Activated naive CD4-positive, alpha-beta T cell treated with anti-CD3 and anti-CD28 coated beads, Interleukin-2, amount 50 U/mL, for 72 hours (primary cell): Measurements from ENCODE around the gene F11. TPM values are rescaled to one million over a fixed set of nuclear protein-coding genes. Genes with fewer than 3 reads are reported as not detected.
"Not testable (repeated sequence)": the region's sequence is repeated elsewhere in the genome, so short reads cannot be mapped to it uniquely, and the experiment has no call there.

Experiments
- ATAC-seq, 2 donors: fragments of 150-1000 bp; cut with Tn5 transposase; 2 replicates each; pipeline ENCODE4 v1.10.0; 2021; ENCODE audit warnings: mild to moderate bottlenecking in 2 of 2, moderate library complexity in 2 of 2
- DNase-seq, 2 donors: peaks; one replicate each; pipeline ENCODE4 v3.0.0; 2021 to 2022; ENCODE audit warnings: low spot score in 2 of 2
- H3K27ac Mint-ChIP-seq, 2 donors: one replicate each; pipeline ENCODE4 v1.8.0; 2022; ENCODE audit warnings: mild to moderate bottlenecking in 2 of 2, mixed read lengths in 2 of 2
- H3K36me3 Mint-ChIP-seq, 2 donors: one replicate each; pipeline ENCODE4 v1.8.0; 2022; ENCODE audit warnings: mixed read lengths in 2 of 2
- H3K9me3 Mint-ChIP-seq, 2 donors: one replicate each; pipeline ENCODE4 v1.8.0; 2022; ENCODE audit warnings: mixed read lengths in 2 of 2
- total RNA-seq, 2 donors: library from RNA; stranded (reverse); gene quantifications; one replicate each; pipeline ENCODE4 v1.2.3, GENCODE V29; 2022

The F11 gene
- total RNA-seq, 2 donors from 2014 or later: not detected

DNA sequence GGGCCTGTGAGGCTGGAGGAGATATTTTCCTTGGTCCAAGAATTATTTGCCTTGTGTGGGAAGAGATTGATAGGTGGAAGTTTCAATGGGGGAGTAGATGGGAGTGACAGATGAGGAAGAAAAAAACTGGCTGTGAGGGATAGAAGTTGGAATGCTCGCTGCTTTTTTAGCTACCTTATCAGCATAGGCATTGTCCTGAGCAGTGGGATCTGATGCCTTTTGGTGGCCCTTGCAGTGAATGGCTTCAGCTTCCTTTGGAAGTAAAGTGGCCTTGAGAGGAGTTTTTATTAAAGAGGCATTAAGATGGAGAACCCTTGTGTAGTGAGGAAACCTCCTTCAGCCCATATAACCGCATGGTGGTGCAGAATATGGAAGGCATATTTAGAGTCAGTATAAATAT, 22.7 kb upstream of the F11 start:
- ATAC-seq (no peak), DNase-seq (no peak)
- Mint-ChIP-seq H3K36me3 (peaks cover 9 to 11% of the 10 kb centered on the region in 2 donors), H3K9me3 (peaks cover 8 to 12% of the 10 kb centered on the region in 2 donors), H3K27ac (no peak overlapping the region)

GRCh38 chr4:186244835-186245234, 21.2 kb upstream of the F11 start:
- no peak overlapping the region for H3K27ac Mint-ChIP-seq
- ATAC-seq: no peak
- peaks cover 8 to 12% of the 10 kb centered on the region in 2 donors for H3K9me3 Mint-ChIP-seq
- H3K36me3 Mint-ChIP-seq: peaks cover 9 to 11% of the 10 kb centered on the region in 2 donors
- DNase-seq: no peak

DNA sequence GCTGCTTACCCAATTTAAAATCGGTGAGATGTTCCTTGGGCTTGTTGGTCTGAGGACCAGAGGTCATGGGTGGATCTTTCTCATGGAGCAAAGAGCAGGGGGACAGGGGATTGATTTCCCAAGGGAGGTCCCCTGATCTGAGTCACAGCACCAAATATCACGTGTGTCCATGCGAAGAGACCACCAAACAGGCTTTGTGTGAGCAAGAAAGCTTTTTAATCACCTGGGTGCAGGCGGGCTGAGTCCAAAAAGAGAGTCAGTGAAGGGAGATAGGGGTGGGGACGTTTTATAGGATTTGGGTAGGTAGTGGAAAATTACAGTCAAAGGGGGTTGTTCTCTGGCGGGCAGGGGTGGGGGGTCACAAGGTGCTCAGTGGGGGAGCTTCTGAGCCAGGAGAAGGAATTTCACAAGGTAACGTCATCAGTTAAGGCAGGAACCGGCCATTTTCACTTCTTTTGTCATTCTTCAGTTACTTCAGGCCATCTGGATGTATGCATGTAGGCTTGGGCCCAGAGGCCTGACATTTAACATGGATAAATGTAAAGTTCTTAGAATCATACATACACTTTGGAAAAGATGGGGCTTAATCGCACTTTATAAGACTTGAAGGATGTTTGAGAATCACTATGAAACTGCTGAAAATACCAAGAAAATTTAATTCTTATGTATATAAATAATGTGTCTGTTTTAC, 18.8 kb upstream of the F11 start:
- peaks cover 9 to 16% of the 10 kb centered on the region in 2 donors for H3K36me3 Mint-ChIP-seq
- not testable (repeated sequence) for ATAC-seq, DNase-seq, H3K27ac Mint-ChIP-seq
- peaks cover 8 to 12% of the 10 kb centered on the region in 2 donors for H3K9me3 Mint-ChIP-seq

- ATAC-seq (peak in 1 of 2 donors; percentile 26), DNase-seq (no peak)
- Mint-ChIP-seq H3K9me3 (peaks cover 8 to 12% of the 10 kb centered on the region in 2 donors), H3K36me3 (peaks cover 9 to 17% of the 10 kb centered on the region in 2 donors), H3K27ac (no peak overlapping the region)
These were observed 17.3 kb upstream of the F11 start for GRCh38 chr4:186248643-186249042.

DNA sequence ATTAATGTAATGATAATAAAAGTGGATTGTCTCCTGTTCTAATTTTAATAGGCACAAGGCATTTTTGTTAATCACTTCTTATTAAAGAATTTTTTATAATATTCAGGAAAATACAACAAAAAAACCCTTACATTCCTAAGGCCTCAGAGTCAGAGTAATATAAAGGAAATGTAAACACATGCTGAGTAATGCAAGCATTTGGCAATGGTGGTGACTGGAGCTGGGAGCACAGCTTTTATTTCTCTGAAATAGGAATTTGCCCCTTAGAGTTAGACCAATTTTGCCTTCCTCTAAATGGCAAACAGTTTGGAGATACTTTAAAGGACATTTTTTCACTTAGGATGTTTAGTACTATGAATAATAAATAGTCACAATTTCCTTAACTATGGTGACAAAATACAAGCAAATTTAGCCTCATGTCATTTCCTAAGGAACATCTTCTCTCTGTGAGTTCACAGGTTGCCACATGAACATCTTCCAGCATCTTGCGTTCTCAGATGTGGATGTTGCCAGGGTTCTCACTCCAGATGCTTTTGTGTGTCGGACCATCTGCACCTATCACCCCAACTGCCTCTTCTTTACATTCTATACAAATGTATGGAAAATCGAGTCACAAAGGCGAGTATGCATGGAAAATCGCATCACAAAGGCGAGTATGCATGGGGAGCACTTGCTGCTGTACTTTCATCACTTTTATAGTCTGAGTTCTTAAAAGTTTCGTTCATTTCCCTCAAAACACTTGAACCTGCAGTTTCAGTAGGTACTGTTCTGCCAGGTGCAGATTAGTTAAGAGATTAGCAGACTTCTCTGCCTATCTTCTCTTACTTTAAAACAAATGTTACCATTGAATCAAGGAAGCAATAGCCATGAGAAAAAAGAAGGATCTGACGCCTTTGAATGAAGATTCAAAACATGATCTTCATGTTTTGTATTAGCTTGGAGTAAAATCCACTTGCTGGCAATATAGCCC, 15.9 kb upstream of the F11 start:
- no peak for DNase-seq
- Mint-ChIP-seq H3K9me3 (peaks cover 8 to 12% of the 10 kb centered on the region in 2 donors), H3K36me3 (peaks cover 9 to 17% of the 10 kb centered on the region in 2 donors), H3K27ac (no peak overlapping the region)
- no peak for ATAC-seq

DNA sequence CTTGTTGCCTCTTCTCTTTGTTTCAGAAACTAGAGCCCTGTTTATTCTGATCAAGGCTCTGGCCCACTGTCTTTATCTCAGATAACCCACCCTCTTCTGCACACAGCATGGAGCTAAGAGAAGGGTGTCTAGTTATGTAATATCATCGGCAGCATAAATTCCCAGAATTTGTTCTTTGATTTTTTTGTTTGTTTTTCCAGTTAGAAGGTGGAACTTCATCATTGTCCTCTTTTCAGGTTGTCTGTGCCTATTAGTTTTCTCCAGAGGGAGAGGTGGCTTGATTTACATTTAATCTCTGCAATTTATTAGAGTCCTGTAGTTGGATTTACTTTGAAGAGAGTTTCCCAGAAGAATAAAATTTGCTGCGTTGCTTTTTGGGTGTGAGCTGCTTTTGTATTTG, 15.2 kb upstream of the F11 start:
- Mint-ChIP-seq H3K9me3 (peaks cover 7 to 11% of the 10 kb centered on the region in 2 donors), H3K27ac (no peak overlapping the region), H3K36me3 (peaks cover 6 to 16% of the 10 kb centered on the region in 2 donors)
- ATAC-seq (no peak), DNase-seq (no peak)

DNA sequence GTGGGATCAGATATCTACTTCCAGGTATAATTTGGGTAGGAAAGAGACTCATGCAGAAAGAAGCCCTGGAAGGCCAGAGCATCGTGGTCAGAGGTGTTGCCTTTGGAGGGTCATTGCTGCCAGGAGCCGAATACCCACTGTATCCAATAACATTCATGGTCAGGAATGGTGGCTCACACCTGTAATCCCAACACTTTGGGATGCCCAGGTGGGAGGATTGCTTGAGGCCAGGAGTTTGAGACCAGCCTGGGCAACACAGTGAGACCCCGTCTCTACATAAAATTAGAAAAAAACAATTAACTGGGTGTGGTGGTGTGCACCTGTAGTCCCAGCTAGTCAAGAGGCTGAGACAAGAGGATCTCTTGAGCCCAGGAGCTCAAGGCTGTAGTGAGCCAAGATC, 10.9 kb upstream of the F11 start:
- peaks cover 0 to 7% of the 10 kb centered on the region in 2 donors for H3K36me3 Mint-ChIP-seq
- H3K27ac Mint-ChIP-seq: no peak overlapping the region
- no peaks in the 10 kb centered on the region for H3K9me3 Mint-ChIP-seq
- no peak for ATAC-seq
- DNase-seq: no peak

DNA sequence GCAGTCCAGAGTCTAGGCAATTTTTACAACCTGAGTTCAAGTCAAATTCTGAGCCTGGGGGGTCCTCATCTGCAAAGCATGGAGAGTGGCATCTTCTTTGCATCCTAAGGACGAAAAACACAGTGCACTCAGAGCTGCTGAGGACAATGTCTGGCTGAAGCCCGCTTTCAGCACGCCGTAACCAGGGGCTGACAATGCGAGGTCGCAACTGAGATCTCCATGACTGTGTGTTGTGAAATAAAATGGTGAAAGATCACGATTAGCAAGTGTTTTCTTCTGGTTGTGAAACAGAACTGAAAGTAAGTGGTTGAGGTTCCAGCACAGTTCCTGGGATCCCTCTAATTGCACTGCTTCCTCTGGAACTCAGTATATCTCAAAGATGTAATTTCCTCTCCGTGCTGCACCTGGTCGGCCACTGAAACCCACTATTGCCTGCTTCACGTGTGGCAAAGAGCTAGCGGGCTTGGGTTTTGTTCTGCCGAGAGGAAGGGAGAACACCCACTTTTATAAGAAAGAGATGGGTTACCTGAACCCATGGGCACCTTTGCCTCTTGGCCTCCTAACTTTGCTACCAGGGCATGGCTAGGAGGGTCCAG, 7.7 kb upstream of the F11 start:
- ATAC-seq (no peak), DNase-seq (no peak)
- Mint-ChIP-seq H3K9me3 (no peaks in the 10 kb centered on the region), H3K36me3 (no peaks in the 10 kb centered on the region), H3K27ac (peak overlapping the region in 1 of 2 donors; percentile 44)

DNA sequence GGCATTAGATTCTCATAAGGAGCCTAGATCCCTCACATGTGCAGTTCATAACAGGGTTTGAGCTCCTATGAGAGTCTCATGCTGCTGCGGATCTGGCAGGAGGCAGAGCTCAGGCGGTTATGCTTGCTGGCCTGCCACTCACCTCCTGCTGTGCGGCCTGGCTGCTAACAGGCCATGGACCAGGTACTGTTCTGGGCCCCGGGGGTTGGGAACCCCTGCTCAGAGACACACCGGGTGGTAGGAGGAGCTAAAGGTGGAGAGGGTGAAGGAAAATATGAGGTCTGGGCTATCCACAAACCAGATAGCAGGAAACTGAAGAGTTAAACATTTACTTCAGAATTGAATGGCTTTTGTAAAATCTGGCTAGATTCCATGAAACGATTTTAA, 5.9 kb upstream of the F11 start:
- Mint-ChIP-seq H3K27ac (no peak overlapping the region), H3K36me3 (no peaks in the 10 kb centered on the region), H3K9me3 (no peaks in the 10 kb centered on the region)
- ATAC-seq: no peak
- no peak for DNase-seq

DNA sequence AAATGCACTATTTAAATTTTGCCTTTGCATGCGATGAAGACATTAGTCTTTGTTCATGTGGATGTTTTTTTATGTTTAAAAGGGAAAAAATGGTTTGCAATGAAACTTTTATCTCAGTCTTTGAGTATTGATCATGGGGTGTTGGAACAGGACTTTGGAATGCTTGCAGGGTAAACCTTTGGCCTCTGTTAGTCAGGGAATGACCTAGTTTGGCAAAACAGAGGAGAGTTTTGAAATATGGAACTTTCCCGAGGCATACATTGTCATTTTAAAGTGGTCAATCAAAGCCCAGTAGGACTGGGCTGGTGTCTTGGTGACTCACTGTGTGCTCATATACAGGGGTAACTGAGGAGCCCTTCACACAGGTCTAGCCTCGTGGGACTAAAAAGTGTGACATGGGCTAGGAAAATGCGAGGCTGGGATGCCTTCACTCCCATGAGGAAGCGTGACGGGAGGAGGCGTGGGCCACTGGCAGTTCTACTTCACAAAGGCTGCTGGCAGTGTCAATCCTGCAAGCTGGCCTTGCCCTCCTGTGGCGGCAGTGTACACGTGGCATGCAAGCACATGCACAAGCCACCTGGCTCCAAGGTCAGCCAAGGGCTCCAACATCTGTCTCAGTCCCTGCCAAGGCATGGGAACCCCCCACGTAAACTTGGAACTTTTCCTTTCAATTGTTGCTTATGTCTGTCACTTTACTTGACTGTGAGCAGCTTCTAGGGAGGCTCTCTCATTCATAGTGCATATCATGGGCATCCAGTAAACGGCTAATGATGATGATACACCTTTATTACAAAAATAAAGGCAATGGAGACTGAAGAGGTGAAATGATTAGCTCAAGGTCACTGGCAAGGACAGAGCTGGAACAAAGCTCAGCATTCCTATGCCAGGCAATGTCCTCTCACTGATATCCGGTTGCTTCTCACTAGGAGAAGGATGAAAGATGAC, 5.2 kb upstream of the F11 start:
- no peaks in the 10 kb centered on the region for H3K9me3 Mint-ChIP-seq
- ATAC-seq (no peak), DNase-seq (no peak)
- H3K36me3 Mint-ChIP-seq: no peaks in the 10 kb centered on the region
- no peak overlapping the region for H3K27ac Mint-ChIP-seq

- no peak for ATAC-seq
- Mint-ChIP-seq H3K9me3 (no peaks in the 10 kb centered on the region), H3K27ac (no peak overlapping the region), H3K36me3 (peaks cover 0 to 8% of the 10 kb centered on the region in 2 donors)
- no peak for DNase-seq
These were observed 1.3 kb upstream of the F11 start for GRCh38 chr4:186264660-186265059.

- ATAC-seq, DNase-seq, H3K36me3 Mint-ChIP-seq, H3K27ac Mint-ChIP-seq, H3K9me3 Mint-ChIP-seq: not testable (repeated sequence)
These were observed 739 bp upstream of the F11 start for GRCh38 chr4:186265250-186265649.

GRCh38 chr4:186266729-186267456, 904 bp downstream of the F11 start:
- H3K36me3 Mint-ChIP-seq: peaks cover 0 to 8% of the 10 kb centered on the region in 2 donors
- H3K9me3 Mint-ChIP-seq: no peaks in the 10 kb centered on the region
- no peak for DNase-seq
- no peak overlapping the region for H3K27ac Mint-ChIP-seq
- ATAC-seq: no peak

DNA sequence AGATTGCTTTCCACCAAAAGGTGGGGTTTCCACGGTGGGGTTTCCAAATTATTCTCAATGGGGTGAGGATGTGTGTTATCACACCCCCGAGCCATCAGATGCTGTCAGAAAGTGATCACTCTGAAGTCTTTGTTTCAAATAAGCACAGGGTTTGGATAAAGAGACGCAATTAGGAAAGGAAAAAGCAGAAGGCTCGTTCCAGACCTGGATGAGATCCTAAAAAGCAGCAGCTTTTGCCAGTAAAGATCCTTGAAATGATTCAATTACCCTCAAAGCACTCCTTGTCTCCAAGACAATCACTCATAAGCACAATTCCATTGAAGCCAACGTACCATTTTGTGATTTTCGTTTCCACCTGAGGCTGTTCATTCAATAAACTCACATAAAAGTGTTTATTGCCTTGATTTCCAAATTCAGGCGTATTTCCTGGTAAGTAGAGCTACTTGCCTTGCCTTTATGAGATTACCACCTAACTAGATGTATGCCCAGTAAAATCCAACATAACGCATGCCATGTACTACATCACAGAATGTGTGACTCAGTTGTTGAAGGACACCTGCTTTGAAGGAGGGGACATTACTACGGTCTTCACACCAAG, 5.2 kb downstream of the F11 start:
- peaks cover 0 to 8% of the 10 kb centered on the region in 2 donors for H3K36me3 Mint-ChIP-seq
- ATAC-seq (no peak), DNase-seq (no peak)
- no peak overlapping the region for H3K27ac Mint-ChIP-seq
- no peaks in the 10 kb centered on the region for H3K9me3 Mint-ChIP-seq

- no peaks in the 10 kb centered on the region for H3K9me3 Mint-ChIP-seq
- DNase-seq (no peak), ATAC-seq (no peak)
- peaks cover 0 to 8% of the 10 kb centered on the region in 2 donors for H3K36me3 Mint-ChIP-seq
- no peak overlapping the region for H3K27ac Mint-ChIP-seq
These were observed 6.9 kb downstream of the F11 start for GRCh38 chr4:186272699-186273391.
